ENCODE data around the gene OR6J1. TPM values are rescaled to one million over a fixed set of nuclear protein-coding genes. Genes with fewer than 3 reads are reported as not detected.
A peak's percentile ranks its signal among the peaks of the same experiment; 100 is the strongest.
"Not testable (repeated sequence)": the region's sequence is repeated elsewhere in the genome, so short reads cannot be mapped to it uniquely, and the experiment has no call there.

Gene OR6J1
- total RNA-seq, 2 experiments from 2014 or later = not detected

- Mint-ChIP-seq H3K4me3 (no peak overlapping the region), H3K27ac (no peak overlapping the region), H3K9me3 (no peaks in the 10 kb centered on the region), H3K27me3 (peaks cover 7% of the 10 kb centered on the region), H3K4me1 (no peaks in the 10 kb centered on the region), H3K36me3 (no peaks in the 10 kb centered on the region)
- no peak for DNase-seq
These were observed 16.5 kb upstream of the OR6J1 start for GRCh38 chr14:22660654-22661053.

- H3K27ac Mint-ChIP-seq = no peak overlapping the region
- H3K27me3 Mint-ChIP-seq = peaks cover 7% of the 10 kb centered on the region
- DNase-seq = no peak
- no peak overlapping the region for H3K4me3 Mint-ChIP-seq
- H3K9me3 Mint-ChIP-seq = no peaks in the 10 kb centered on the region
- H3K36me3 Mint-ChIP-seq = no peaks in the 10 kb centered on the region
- H3K4me1 Mint-ChIP-seq = no peaks in the 10 kb centered on the region
These were observed 14.8 kb upstream of the OR6J1 start for GRCh38 chr14:22658946-22659345.

- no peaks in the 10 kb centered on the region for H3K36me3 Mint-ChIP-seq
- no peak for DNase-seq
- no peak overlapping the region for H3K27ac Mint-ChIP-seq
- peaks cover 6% of the 10 kb centered on the region for H3K27me3 Mint-ChIP-seq
- H3K9me3 Mint-ChIP-seq = no peaks in the 10 kb centered on the region
- H3K4me3 Mint-ChIP-seq = no peak overlapping the region
- H3K4me1 Mint-ChIP-seq = peaks cover 2% of the 10 kb centered on the region
These were observed 13.7 kb upstream of the OR6J1 start for GRCh38 chr14:22657861-22658260.

GRCh38 chr14:22656945-22657731, 13.0 kb upstream of the OR6J1 start:
- no peak for DNase-seq
- no peaks in the 10 kb centered on the region for H3K27me3 Mint-ChIP-seq

GRCh38 chr14:22656226-22656625, 12.1 kb upstream of the OR6J1 start:
- peaks cover 2% of the 10 kb centered on the region for H3K4me1 Mint-ChIP-seq
- no peak overlapping the region for H3K27ac Mint-ChIP-seq
- no peak overlapping the region for H3K4me3 Mint-ChIP-seq
- H3K9me3 Mint-ChIP-seq = no peaks in the 10 kb centered on the region
- H3K27me3 Mint-ChIP-seq = no peaks in the 10 kb centered on the region
- H3K36me3 Mint-ChIP-seq = no peaks in the 10 kb centered on the region
- no peak for DNase-seq

More at GRCh38 chr14:22656945-22657731, 13.0 kb upstream of the OR6J1 start:
- no peak overlapping the region for H3K4me3 Mint-ChIP-seq
- no peaks in the 10 kb centered on the region for H3K9me3 Mint-ChIP-seq
- H3K36me3 Mint-ChIP-seq = no peaks in the 10 kb centered on the region
- H3K27ac Mint-ChIP-seq = no peak overlapping the region
- peaks cover 2% of the 10 kb centered on the region for H3K4me1 Mint-ChIP-seq

GRCh38 chr14:22653012-22653621, 9.0 kb upstream of the OR6J1 start:
- H3K9me3 Mint-ChIP-seq = no peaks in the 10 kb centered on the region
- H3K27ac Mint-ChIP-seq = no peak overlapping the region
- peaks cover 2% of the 10 kb centered on the region for H3K4me1 Mint-ChIP-seq
- no peaks in the 10 kb centered on the region for H3K36me3 Mint-ChIP-seq
- peak; percentile 41 for DNase-seq
- H3K4me3 Mint-ChIP-seq = no peak overlapping the region
- H3K27me3 Mint-ChIP-seq = no peaks in the 10 kb centered on the region

GRCh38 chr14:22651586-22651985, 7.4 kb upstream of the OR6J1 start:
- no peaks in the 10 kb centered on the region for H3K27me3 Mint-ChIP-seq
- peaks cover 5% of the 10 kb centered on the region for H3K4me1 Mint-ChIP-seq
- H3K9me3 Mint-ChIP-seq = no peaks in the 10 kb centered on the region
- no peak overlapping the region for H3K4me3 Mint-ChIP-seq
- DNase-seq = no peak
- H3K36me3 Mint-ChIP-seq = no peaks in the 10 kb centered on the region
- H3K27ac Mint-ChIP-seq = no peak overlapping the region

GRCh38 chr14:22650960-22651521, 6.9 kb upstream of the OR6J1 start:
- Mint-ChIP-seq H3K27me3 (no peaks in the 10 kb centered on the region), H3K9me3 (no peaks in the 10 kb centered on the region), H3K4me1 (peaks cover 8% of the 10 kb centered on the region), H3K36me3 (no peaks in the 10 kb centered on the region), H3K4me3 (no peak overlapping the region), H3K27ac (no peak overlapping the region)
- peak; percentile 30 for DNase-seq

- H3K27me3 Mint-ChIP-seq = no peaks in the 10 kb centered on the region
- H3K4me1 Mint-ChIP-seq = peaks cover 8% of the 10 kb centered on the region
- no peaks in the 10 kb centered on the region for H3K9me3 Mint-ChIP-seq
- no peak for DNase-seq
- no peak overlapping the region for H3K4me3 Mint-ChIP-seq
- no peak overlapping the region for H3K27ac Mint-ChIP-seq
- no peaks in the 10 kb centered on the region for H3K36me3 Mint-ChIP-seq
These were observed 6.0 kb upstream of the OR6J1 start for GRCh38 chr14:22650046-22650739.

- no peaks in the 10 kb centered on the region for H3K9me3 Mint-ChIP-seq
- no peak for DNase-seq
- H3K4me1 Mint-ChIP-seq = peaks cover 13% of the 10 kb centered on the region
- H3K27ac Mint-ChIP-seq = no peak overlapping the region
- H3K4me3 Mint-ChIP-seq = no peak overlapping the region
- H3K27me3 Mint-ChIP-seq = no peaks in the 10 kb centered on the region
- no peaks in the 10 kb centered on the region for H3K36me3 Mint-ChIP-seq
These were observed 4.4 kb upstream of the OR6J1 start for GRCh38 chr14:22648506-22648905.

- H3K27me3 Mint-ChIP-seq = no peaks in the 10 kb centered on the region
- no peak for DNase-seq
- peaks cover 11% of the 10 kb centered on the region for H3K4me1 Mint-ChIP-seq
- H3K27ac Mint-ChIP-seq = peak overlapping the region; percentile 63
- no peak overlapping the region for H3K4me3 Mint-ChIP-seq
- no peaks in the 10 kb centered on the region for H3K9me3 Mint-ChIP-seq
- no peaks in the 10 kb centered on the region for H3K36me3 Mint-ChIP-seq
These were observed 2.6 kb upstream of the OR6J1 start for GRCh38 chr14:22646570-22647254.

GRCh38 chr14:22641846-22642245, 2.3 kb downstream of the OR6J1 start:
- Mint-ChIP-seq H3K4me3 (no peak overlapping the region), H3K36me3 (no peaks in the 10 kb centered on the region), H3K27ac (no peak overlapping the region), H3K27me3 (no peaks in the 10 kb centered on the region), H3K4me1 (peaks cover 10% of the 10 kb centered on the region), H3K9me3 (no peaks in the 10 kb centered on the region)
- DNase-seq = no peak

- Mint-ChIP-seq H3K36me3 (no peaks in the 10 kb centered on the region), H3K9me3 (no peaks in the 10 kb centered on the region), H3K4me1 (peaks cover 5% of the 10 kb centered on the region), H3K27me3 (no peaks in the 10 kb centered on the region), H3K4me3 (no peak overlapping the region), H3K27ac (no peak overlapping the region)
- no peak for DNase-seq
These were observed 4.0 kb downstream of the OR6J1 start for GRCh38 chr14:22640192-22640591.

- DNase-seq, H3K9me3 Mint-ChIP-seq, H3K36me3 Mint-ChIP-seq, H3K27ac Mint-ChIP-seq, H3K4me1 Mint-ChIP-seq, H3K27me3 Mint-ChIP-seq, H3K4me3 Mint-ChIP-seq: not testable (repeated sequence)
These were observed 8.2 kb downstream of the OR6J1 start for GRCh38 chr14:22635980-22636379.

Measured in activated naive CD8-positive, alpha-beta T cell treated with anti-CD3 and anti-CD28 coated beads for 36 hours (primary cell).